GM18526 (cell line): ENCODE measurements around the gene CTXN1.

ENCODE experiments used
- POLR2A ChIP-seq: IDR thresholded peaks from 3 replicates; pipeline ENCODE4 v1.6.1; 2011; ENCODE audit not compliant: insufficient read length; ENCODE audit errors: extremely low read depth

Gene CTXN1

GRCh38 chr19:7931221-7932061 is 5.5 kb upstream of the CTXN1 start:
- TF ChIP-seq POLR2A = no peak

- no peak for TF ChIP-seq POLR2A
These were observed 4.8 kb upstream of the CTXN1 start for GRCh38 chr19:7930765-7931164.

GRCh38 chr19:7928741-7929701 is 3.1 kb upstream of the CTXN1 start:
- no peak for TF ChIP-seq POLR2A

- TF ChIP-seq POLR2A = no peak
These were observed 2.4 kb upstream of the CTXN1 start for GRCh38 chr19:7928334-7928706.

- TF ChIP-seq POLR2A = no peak
These were observed 1.8 kb upstream of the CTXN1 start for GRCh38 chr19:7927605-7928333.

DNA sequence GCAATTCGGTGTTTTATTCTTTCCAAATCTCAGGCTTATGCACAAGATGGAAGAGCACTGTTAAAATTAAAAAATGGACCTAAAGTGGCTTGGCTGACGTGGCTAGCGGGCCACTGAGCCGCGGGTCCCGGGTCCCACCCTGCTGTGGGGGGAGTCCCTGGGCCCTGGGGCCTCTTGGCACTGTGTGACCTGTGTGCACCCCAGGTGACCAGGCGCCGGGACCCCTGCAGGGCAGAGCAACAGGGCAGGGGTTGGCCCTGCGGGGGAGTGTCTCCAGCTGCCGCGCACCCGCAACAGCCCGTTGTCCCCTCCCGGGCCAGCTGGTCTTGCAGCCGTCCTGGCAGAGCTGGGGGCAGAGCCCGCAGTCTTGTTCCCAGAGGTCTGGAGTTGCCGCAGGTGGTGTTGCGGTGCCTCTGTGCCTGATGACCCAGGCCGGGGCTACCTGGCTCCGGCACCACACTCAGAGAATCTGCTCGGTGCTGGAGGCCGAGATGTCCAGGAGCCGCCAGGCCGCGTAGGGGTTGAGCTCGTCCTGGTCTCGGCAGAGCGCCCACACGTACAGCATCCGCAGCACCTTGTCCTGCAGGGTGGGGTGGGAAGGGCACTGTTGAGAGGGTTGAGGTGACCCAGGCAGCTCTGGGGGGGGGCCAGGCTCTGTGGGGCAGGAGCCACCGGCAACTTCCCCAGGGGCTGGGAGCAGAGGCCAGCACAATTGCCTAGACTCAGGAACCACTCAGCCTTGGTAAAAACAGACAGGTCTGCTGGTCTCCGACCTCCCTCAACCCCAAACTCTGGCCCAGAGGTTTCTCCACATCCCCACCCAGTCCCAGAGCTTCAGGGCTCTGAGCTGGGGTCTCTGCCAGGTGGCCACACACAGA is 1.0 kb upstream of the CTXN1 start:
- TF ChIP-seq POLR2A = no peak

GRCh38 chr19:7925171-7925851 is 624 bp downstream of the CTXN1 start:
- no peak for TF ChIP-seq POLR2A

DNA sequence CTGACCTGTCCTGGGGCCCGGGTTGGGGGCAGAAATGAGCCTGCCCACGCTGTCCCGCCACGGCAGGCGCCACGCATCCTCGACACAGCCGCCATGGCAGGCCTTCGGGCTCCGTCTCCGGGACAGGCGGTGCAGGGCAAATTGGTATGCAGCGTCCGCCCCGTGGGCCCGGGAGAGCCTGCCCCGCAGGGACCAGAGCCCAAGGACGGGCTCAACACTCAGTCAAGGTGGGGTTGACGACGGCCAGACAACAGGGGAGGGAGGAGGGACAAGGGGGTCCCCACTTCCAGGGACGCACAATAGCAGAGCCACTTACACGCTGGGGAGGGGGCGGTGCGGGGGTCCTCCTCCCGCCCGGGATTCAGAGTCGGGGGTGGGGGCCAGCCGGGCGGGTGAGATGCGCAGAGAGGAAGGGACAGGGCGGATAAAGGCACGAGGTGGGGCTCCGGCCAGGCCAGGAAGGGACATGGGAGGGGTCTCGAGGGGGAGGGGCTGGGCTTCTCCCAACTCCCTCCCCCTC is 1.2 kb downstream of the CTXN1 start:
- no peak for TF ChIP-seq POLR2A

DNA sequence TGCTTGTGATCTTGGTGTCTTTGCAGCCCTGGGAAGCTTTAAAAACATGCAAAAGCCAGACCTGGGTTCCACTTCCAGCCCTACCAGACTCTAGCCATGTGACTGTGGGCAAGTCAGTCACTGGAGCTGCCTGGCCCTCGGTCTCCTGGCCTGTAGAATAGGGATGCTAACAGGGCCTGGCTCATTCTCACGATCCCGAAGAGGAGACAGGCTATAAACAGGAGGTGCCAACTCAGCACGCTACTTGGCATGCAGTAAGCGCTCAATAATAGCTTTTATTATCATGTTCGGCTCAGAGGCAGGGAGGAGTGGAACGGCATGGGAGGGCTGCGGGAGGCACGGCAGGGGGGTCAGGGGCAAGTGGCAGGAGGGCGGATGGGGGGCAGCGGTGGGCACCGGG is 1.7 kb downstream of the CTXN1 start:
- TF ChIP-seq POLR2A = no peak

- TF ChIP-seq POLR2A = no peak
These were observed 2.4 kb downstream of the CTXN1 start for GRCh38 chr19:7923295-7924191.

DNA sequence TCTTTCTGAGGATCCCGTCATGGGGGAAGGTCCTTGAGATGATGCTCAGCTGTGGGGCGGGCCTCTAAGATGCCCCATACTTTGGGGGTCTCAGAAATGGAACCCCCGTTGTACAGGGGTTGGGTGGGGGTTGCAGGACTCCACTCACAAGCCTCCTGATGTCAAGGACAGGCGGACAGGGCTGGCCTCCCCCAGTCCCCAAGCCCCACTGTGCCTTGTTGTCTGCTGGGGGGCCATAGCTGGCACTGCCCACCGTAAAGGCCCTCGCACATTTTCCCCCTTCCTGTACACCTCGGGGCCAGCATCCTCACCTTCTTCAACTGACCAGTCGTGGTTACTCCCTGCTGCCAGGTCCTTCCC is 3.1 kb downstream of the CTXN1 start:
- TF ChIP-seq POLR2A = no peak

DNA sequence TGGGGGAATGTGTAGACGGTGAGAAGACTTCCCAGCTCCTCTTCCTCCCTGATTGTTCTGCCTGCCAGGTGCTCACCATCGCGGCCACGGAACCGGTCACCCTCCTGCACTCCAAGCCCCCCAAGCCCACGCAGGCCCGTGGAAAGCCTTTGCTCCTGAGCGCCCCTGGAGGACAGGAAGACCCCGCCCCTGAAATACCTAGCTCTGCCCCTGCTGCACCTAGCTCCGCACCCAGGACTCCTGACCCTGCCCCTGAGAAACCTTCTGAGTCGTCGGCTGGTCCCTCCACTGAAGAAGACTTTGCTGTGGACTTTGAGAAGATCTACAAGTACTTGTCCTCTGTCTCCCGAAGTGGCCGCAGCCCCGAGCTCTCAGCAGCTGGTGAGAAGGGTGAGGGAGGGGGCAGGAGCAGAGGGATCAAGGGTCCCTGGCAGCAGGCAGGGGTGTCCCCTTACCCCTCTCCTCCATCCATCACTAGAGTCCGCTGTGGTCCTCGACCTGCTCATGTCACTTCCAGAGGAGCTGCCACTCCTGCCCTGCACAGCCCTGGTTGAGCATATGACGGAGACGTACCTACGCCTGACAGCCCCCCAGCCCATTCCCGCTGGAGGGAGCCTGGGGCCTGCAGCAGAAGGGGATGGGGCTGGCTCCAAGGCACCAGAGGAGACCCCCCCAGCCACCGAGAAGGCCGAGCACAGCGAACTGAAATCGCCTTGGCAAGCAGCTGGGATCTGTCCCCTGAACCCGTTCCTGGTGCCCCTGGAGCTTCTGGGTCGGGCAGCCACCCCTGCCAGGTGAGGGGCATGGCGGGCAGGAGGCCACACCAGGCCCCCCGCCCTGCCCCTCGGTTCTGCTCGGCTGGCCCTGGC is 3.7 kb downstream of the CTXN1 start:
- no peak for TF ChIP-seq POLR2A
